ENCODE measurements around the gene ILF3. TPM values are rescaled to one million over a fixed set of nuclear protein-coding genes. Genes with fewer than 3 reads are reported as not detected.

Gene ILF3
- polyA plus RNA-seq (ENCODE audit: insufficient read length in 4 of 4) = 100 to 1,000 TPM; 227 to 357 (median 306) TPM

GRCh38 chr19:10653732-10654609 is at the start of gene ILF3:
Gene ILF3 (plus strand): TSS chr19:10654346. CDS start chr19:10670606, 16,260 bp downstream.
- DNase-seq (ENCODE audit: low read depth in 4 of 4, low spot score in 2 of 4) = peak; percentile 99 to 100 (median 100)

DNA sequence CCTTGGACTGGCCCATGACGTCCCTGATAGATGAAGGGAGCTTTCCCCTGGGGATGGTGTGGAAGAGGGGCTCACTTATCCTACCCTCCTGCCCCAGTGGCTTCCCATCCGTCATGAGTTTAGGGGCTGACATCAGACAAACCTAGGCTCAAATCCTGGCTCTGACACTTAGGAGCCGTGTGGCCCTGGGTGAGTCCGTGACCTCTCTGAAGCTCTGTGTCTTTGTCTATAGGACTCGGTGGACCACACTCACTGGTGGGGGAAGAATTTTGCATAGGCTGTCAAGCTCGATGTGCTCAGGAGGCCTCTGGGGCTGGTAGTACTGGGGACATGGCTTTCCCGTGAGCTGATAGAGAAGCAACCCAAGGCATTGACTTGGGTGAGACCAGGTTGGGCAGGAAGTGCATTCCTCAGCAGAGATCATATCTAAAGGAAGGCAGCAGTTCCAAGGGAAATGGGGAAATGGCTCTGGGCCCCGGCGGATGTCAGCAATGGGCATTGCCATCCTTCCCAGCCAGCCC is 49.6 kb upstream of the ILF3 start:
- DNase-seq (ENCODE audit: low read depth in 4 of 4, low spot score in 2 of 4) = no peak

DNA sequence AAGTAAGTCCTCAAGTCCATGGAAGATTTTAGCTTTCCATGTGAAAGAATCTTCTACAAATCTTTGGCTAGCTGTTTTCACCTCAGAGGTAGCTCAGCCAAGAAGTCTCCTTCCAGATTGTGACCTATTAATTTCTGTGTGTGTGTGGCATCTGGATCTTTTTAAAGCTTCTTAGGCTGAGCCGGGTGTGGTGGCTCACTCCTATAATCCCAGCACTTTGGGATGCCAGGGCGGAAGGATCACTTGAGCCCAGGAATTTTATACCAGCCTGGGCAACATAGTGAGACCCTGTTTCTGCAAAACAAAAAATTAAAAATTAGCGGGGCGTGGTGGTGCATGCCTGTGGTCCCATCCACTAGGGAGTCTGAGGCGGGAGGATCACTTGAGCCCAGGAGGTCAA is 42.2 kb upstream of the ILF3 start:
- no peak for DNase-seq (ENCODE audit: low read depth in 4 of 4, low spot score in 2 of 4)

DNA sequence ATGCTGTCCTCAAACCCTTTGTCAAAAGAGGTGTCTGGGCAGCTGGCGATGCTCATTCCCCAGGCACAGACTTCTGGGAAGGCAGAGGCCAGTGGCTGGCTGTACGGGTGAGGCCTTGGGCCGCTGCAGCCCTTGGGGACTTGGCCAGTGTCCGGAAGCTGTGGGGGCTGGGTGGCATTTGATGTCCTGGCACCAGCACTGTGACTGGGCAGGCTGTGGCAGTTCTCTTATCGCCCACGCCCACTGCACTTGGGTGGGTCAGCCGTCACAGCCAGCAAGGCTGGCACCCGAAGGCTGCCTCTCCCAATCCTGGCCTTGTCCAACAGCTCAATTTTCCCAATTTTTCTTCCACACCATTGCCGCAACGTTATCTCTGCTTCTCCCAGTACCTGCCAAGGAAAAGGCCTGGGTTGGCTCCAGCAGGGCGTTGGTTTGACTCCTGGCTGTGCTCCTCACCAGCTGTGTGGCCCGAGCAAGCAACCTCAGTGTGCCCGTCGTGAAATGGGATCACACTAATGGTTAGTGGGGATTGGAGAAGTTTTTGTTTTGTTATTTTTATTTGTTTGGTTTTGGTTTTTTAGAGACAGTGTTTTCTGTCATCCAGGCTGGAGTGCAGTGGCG is 41.5 kb upstream of the ILF3 start:
- no peak for DNase-seq (ENCODE audit: low read depth in 4 of 4, low spot score in 2 of 4)

GRCh38 chr19:10615429-10616023 is 38.6 kb upstream of the ILF3 start:
- no peak for DNase-seq (ENCODE audit: low read depth in 4 of 4, low spot score in 2 of 4)

DNA sequence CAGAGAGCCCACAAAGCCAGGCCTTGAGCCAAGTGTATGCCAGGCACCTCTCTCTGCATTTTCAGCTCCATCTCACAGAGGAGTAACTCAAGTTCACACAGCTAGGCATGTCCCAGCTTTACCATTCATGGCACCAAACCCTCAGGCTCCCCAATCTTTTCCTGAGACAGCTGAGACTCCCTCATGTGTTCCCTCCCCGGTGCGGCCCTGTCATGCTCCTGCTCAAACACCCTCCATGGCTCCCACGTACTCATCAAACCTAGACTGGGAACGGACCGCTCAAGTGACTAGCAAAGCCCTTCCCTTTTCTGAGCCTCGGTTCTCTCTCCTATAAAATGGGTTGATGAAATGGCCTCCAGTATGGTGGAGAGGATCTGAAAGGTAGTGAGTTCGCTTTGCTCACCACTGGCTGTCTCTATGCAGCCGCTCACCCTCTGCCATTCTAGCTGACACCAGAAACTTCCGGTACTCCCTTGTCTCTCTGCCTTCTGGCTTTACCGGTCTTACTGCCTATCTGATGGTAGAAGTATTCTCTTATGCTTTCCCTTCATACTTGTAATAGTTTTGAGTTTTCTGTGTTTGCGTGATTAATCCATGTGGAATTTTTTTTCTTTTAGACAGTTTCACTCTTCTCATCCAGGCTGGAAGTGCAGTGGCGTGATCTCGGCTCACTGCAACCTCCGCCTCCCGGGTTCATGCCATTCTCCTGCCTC is 36.6 kb upstream of the ILF3 start:
- no peak for DNase-seq (ENCODE audit: low read depth in 4 of 4, low spot score in 2 of 4)

- DNase-seq (ENCODE audit: low read depth in 4 of 4, low spot score in 2 of 4) = no peak
Measured at GRCh38 chr19:10618846-10619245, 35.3 kb upstream of the ILF3 start.

DNA sequence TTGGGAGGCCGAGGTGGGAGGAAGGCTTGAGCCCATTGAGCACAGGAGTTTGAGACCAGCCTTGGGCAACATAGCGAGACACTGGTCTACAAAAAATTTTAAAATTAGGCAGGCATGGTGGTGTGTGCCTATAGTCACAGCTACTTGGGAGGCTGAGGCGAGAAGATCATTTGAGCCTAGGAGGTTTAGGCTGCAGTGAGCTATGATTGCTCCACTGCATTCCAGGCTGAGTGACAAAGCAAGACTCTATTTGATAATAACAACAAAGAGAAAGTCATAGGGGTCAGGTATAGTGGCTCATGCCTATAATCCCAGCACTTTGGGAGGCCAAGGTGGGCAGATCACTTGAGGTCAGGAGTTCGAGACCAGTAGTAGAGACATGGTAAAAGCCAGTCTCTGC is 33.4 kb upstream of the ILF3 start:
- no peak for DNase-seq (ENCODE audit: low read depth in 4 of 4, low spot score in 2 of 4)

GRCh38 chr19:10621966-10622365 is 32.2 kb upstream of the ILF3 start:
- DNase-seq (ENCODE audit: low read depth in 4 of 4, low spot score in 2 of 4) = no peak

- no peak for DNase-seq (ENCODE audit: low read depth in 4 of 4, low spot score in 2 of 4)
Measured at GRCh38 chr19:10624585-10624984, 29.6 kb upstream of the ILF3 start.

DNA sequence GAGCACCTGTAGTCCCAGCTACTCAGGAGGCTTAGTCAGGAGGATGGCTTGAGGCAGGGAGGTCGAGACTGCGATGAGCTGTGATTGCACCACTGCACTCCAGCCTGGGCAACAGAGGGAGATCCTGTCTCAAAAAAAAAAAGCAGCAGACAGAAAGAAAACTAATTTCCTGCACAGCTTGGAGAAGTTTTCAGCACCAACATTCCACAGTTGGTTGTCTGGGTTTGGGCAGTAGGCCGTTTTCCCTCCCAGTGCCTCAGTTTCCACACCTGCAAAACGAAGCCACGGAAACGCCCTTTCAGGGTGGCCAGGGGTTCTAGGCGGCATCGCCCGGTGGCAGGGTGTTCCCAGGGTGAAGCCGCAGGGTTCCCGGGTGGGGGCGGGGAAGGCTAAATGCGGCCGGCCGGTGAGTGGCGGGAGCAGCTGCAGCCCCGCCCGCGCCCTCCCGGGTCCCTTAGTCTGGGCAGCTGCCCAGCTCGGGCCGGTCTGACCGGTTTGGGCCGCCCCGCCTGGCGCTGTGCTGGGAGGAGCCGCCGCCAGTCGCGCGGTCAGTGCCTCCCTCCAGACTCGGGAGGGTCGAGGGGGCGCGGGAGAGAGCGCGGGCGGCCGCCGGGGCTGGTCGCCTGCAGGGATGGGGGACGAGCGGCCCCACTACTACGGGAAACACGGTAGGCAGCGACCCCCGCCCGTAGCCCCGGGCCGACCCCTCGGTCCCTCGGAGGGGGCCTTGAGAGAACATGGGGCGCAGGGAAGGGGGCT is 29.0 kb upstream of the ILF3 start, which contains the start of gene SLC44A2:
TSS of gene SLC44A2 (plus strand) at position 551 of the 759 bp plus-strand sequence. CDS start at position 632, 81 bp downstream.
- DNase-seq (ENCODE audit: low read depth in 4 of 4, low spot score in 2 of 4) = peak in 2 of 4 donors; percentile 69 to 78

GRCh38 chr19:10625762-10626138 is 28.4 kb upstream of the ILF3 start:
- DNase-seq (ENCODE audit: low read depth in 4 of 4, low spot score in 2 of 4) = no peak

DNA sequence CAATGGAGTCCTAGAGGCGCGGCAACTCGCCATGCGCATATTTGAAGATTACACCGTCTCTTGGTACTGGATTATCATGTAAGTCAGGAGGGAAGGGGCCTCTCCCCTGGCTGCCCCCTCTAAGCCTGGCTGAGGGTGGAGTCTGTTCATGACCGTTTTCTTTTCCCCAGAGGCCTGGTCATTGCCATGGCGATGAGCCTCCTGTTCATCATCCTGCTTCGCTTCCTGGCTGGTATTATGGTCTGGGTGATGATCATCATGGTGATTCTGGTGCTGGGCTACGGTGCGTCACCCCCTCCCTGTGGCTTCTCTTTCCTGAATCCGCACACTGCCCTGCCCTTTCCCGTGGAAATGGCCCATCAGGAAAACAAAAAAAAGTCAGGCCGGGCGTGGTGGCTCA is 22.3 kb upstream of the ILF3 start:
- no peak for DNase-seq (ENCODE audit: low read depth in 4 of 4, low spot score in 2 of 4)

- no peak for DNase-seq (ENCODE audit: low read depth in 4 of 4, low spot score in 2 of 4)
Measured at GRCh38 chr19:10634430-10634829, 19.7 kb upstream of the ILF3 start.

DNA sequence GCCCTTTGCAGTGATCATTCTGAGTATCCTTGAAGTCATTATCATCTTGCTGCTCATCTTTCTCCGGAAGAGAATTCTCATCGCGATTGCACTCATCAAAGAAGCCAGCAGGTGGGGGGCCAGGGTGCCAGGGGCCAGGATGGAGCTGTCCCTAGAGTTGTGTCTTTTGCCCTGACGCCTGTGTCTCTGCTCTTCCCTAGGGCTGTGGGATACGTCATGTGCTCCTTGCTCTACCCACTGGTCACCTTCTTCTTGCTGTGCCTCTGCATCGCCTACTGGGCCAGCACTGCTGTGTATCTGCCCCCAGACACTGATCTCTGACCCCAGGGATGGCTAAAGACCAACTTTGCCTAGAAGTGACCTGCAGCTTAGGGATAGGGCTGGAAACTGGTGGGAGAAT is 19.2 kb upstream of the ILF3 start:
- no peak for DNase-seq (ENCODE audit: low read depth in 4 of 4, low spot score in 2 of 4)

GRCh38 chr19:10636304-10636972 is 17.7 kb upstream of the ILF3 start:
- no peak for DNase-seq (ENCODE audit: low read depth in 4 of 4, low spot score in 2 of 4)

- no peak for DNase-seq (ENCODE audit: low read depth in 4 of 4, low spot score in 2 of 4)
Measured at GRCh38 chr19:10637894-10638293, 16.3 kb upstream of the ILF3 start.

DNA sequence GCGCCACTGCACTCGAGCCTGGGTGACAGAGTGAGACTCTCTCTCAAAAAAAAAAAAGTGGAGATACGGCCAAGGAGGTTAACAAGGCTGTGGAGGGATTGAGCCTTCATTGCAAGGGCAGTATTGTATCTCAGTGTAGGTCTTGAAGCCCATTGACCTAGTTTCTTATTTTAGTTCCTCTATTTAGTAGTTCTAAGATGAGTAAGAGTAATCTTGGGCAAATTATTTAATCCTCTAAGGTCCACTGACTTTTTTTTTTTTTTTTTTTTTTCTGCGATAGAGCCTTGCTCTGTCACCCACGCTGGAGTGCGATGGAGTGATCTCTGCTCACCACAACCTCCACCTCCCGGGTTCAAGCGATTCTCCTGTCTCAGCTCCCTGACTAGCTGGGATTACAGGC is 14.3 kb upstream of the ILF3 start:
- DNase-seq (ENCODE audit: low read depth in 4 of 4, low spot score in 2 of 4) = no peak

GRCh38 chr19:10640361-10640760 is 13.8 kb upstream of the ILF3 start:
- no peak for DNase-seq (ENCODE audit: low read depth in 4 of 4, low spot score in 2 of 4)
